Ectodermal cell (in vitro differentiated cells): ENCODE results near the gene BIN2.
"Not testable (repeated sequence)": the region's sequence is repeated elsewhere in the genome, so short reads cannot be mapped to it uniquely, and the experiment has no call there.

ENCODE experiments used
- H3K27ac ChIP-seq: 2 replicates; pipeline ENCODE4 v1.7.0; 2013; ENCODE audit warnings: mild to moderate bottlenecking, low read depth, low read length; ENCODE audit not compliant: insufficient read depth, poor library complexity, severe bottlenecking
- H3K27me3 ChIP-seq: 2 replicates; pipeline ENCODE4 v1.7.0; 2013; ENCODE audit warnings: mild to moderate bottlenecking, low read length; ENCODE audit not compliant: insufficient read depth, control insufficient read depth, poor library complexity, severe bottlenecking
- H3K36me3 ChIP-seq: one replicate; pipeline ENCODE4 v1.7.0; 2013; ENCODE audit warnings: low read length; ENCODE audit not compliant: control insufficient read depth, insufficient read depth
- H3K4me1 ChIP-seq: one replicate; pipeline ENCODE4 v1.7.0; 2013; ENCODE audit warnings: low read length; ENCODE audit not compliant: control insufficient read depth, insufficient read depth
- H3K4me3 ChIP-seq: 2 replicates; pipeline ENCODE4 v1.7.0; 2013; ENCODE audit warnings: low read depth, low read length, control low read depth; ENCODE audit not compliant: insufficient read depth
- H3K9me3 ChIP-seq: 2 replicates; pipeline ENCODE4 v1.7.0; 2013; ENCODE audit warnings: mild to moderate bottlenecking, low read length, moderate library complexity; ENCODE audit not compliant: control insufficient read depth
- WGBS, 2 experiments: methylation state at CpG; one replicate each; pipeline ENCODE4 v1.1.7; 2013; ENCODE audit warnings: missing lambda C conversion rate in 2 of 2; 5-methylcytosine and 5-hydroxymethylcytosine counted together

Gene BIN2

DNA sequence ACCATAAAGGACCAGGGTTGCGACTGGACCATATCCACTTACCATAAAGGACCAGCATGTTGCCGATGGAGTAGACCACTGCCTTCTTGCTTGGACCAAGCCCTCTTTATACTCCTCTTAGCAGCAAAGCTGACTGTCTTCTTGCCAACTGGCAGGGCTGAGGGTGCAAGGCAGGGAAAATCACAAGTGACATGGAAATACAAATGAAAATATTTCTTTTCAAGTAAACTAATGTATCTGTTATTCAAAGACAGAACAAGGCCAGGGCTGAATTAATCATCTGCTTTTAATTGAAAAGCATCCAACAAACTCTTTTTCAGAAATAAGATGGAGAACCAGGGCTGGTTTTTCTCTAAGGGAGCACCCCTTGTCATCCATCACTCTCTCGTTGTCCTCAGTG is 22.6 kb upstream of the BIN2 start, which contains the start of gene CELA1:
TSS of gene CELA1 (minus strand) at position 99 of the 400 bp plus-strand sequence. CDS start at position 58, 41 bp downstream.
- Histone ChIP-seq H3K27ac (no peak within 1 kb of the TSS), H3K36me3 (no peaks in the 10 kb centered on the region), H3K9me3 (no peaks in the 10 kb centered on the region), H3K27me3 (no peaks in the 10 kb centered on the region), H3K4me1 (peaks cover 2% of the 10 kb centered on the region), H3K4me3 (no peak within 1 kb of the TSS)
- 96 to 98% methylated on average over 3 of the region's 3 CpGs for WGBS, 2 experiments

GRCh38 chr12:51345681-51346080 is 21.7 kb upstream of the BIN2 start:
- Histone ChIP-seq H3K27ac (no peak overlapping the region), H3K4me1 (peaks cover 6% of the 10 kb centered on the region), H3K4me3 (no peak overlapping the region), H3K36me3 (no peaks in the 10 kb centered on the region), H3K9me3 (no peaks in the 10 kb centered on the region), H3K27me3 (no peaks in the 10 kb centered on the region)
- WGBS, 2 experiments = 69 to 78% methylated on average over 7 of the region's 7 CpGs

DNA sequence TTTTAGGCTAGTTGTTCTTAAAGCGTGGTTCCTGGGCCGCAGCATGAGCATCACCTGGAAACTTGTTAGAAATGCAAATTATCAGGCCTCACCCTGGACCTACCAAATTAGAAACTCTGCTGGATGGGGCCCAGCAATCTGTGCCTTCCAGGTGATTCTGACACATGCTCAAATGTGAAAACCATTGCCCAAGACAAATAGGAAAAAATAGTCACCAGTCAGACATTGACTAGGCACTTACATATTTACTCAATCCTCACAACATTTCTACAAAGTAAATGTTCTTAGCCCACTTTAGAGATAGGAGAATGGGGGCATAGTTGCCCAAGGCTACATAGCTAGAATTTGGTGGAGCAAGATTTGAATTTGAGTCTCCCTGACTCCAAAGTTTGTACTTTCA is 19.2 kb upstream of the BIN2 start:
- Histone ChIP-seq H3K36me3 (no peaks in the 10 kb centered on the region), H3K4me3 (no peak overlapping the region), H3K9me3 (no peaks in the 10 kb centered on the region), H3K27ac (no peak overlapping the region), H3K27me3 (no peaks in the 10 kb centered on the region), H3K4me1 (peaks cover 6% of the 10 kb centered on the region)
- WGBS, 2 experiments = 90 to 94% methylated on average over 2 of the region's 2 CpGs

DNA sequence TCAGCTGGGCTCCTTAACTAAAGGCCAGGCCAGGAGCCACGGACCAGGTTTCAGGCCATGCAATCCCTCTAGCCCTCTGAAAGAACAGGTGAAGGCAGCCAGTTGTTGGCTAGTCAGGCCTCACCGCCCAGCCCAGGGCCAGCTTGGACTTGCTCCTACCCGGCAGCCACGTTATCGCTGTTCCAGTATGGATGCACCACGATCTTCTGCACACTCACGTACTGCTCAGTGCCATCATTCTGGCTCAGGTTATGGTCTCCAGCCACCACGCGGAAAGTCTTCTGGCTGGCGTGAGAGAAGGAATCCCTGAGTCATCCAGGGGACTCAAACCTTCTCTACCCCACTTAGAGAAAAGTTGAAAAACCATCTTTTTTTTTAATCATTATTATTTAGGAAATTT is 18.4 kb upstream of the BIN2 start:
- Histone ChIP-seq H3K4me1 (peaks cover 6% of the 10 kb centered on the region), H3K27ac (no peak overlapping the region), H3K36me3 (no peaks in the 10 kb centered on the region), H3K9me3 (no peaks in the 10 kb centered on the region), H3K4me3 (no peak overlapping the region), H3K27me3 (no peaks in the 10 kb centered on the region)
- WGBS, 2 experiments = 93 to 94% methylated on average over 10 of the region's 10 CpGs

- H3K4me1 ChIP-seq = peaks cover 6% of the 10 kb centered on the region
- no peak overlapping the region for H3K4me3 ChIP-seq
- no peaks in the 10 kb centered on the region for H3K9me3 ChIP-seq
- WGBS, 2 experiments = 33 to 42% methylated on average over 8 of the region's 9 CpGs
- no peaks in the 10 kb centered on the region for H3K27me3 ChIP-seq
- no peaks in the 10 kb centered on the region for H3K36me3 ChIP-seq
- no peak overlapping the region for H3K27ac ChIP-seq
Measured at GRCh38 chr12:51341251-51342007, 17.5 kb upstream of the BIN2 start.

- no peak overlapping the region for H3K4me3 ChIP-seq
- no peaks in the 10 kb centered on the region for H3K36me3 ChIP-seq
- no peak overlapping the region for H3K27ac ChIP-seq
- WGBS, 2 experiments = 84 to 91% methylated on average over 6 of the region's 6 CpGs
- H3K9me3 ChIP-seq = no peaks in the 10 kb centered on the region
- H3K4me1 ChIP-seq = peaks cover 4% of the 10 kb centered on the region
- no peaks in the 10 kb centered on the region for H3K27me3 ChIP-seq
Measured at GRCh38 chr12:51339750-51340149, 15.8 kb upstream of the BIN2 start.

- H3K36me3 ChIP-seq, H3K4me1 ChIP-seq, H3K27me3 ChIP-seq, H3K9me3 ChIP-seq, H3K4me3 ChIP-seq, H3K27ac ChIP-seq: not testable (repeated sequence)
Measured at GRCh38 chr12:51337336-51337735, 13.4 kb upstream of the BIN2 start.

DNA sequence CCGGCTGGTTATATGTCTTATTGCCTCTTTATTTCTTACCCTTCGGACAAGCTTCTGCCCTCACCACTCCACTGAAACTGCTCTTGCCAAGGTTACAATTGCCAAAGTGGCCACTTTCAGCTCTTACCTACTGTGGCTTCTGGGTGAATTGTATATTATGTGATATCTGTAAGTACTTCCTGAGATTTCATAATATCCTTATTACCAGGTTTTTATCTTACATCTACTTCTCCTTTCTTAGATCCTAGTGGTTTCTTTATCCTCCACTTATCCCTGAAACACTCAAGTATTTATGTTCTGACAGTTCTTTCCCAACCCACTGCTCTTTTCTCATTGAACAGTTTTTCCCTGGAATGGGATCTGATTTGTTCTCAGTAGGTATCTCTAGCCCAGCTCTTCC is 12.0 kb upstream of the BIN2 start:
- WGBS, 2 experiments = 93 to 95% methylated on average over 2 of the region's 2 CpGs
- no peaks in the 10 kb centered on the region for H3K9me3 ChIP-seq
- H3K4me1 ChIP-seq = peaks cover under 1% of the 10 kb centered on the region
- H3K36me3 ChIP-seq = no peaks in the 10 kb centered on the region
- no peak overlapping the region for H3K4me3 ChIP-seq
- H3K27ac ChIP-seq = no peak overlapping the region
- no peaks in the 10 kb centered on the region for H3K27me3 ChIP-seq

DNA sequence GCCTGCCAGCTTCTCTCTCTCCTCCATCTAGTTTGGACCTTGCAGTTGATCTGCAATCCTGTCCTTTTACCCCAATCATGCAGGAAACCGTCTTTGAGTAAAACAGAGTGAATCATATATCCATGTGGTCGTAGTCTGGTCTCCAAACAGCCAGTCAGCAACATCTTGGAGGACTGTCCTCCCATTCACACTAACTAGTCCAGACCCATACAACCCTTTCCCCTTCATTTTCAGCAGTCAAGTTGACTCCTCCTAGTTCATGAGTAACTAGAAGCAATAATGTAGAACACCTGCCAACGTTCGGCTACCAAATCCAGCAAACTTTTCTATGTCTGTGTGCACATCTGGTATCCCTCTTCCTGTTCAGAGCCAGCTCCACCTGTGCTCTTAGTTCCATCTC is 10.8 kb upstream of the BIN2 start:
- no peaks in the 10 kb centered on the region for H3K9me3 ChIP-seq
- no peaks in the 10 kb centered on the region for H3K27me3 ChIP-seq
- H3K4me3 ChIP-seq = no peak overlapping the region
- 92 to 93% methylated on average over 4 of the region's 4 CpGs for WGBS, 2 experiments
- no peak overlapping the region for H3K27ac ChIP-seq
- no peaks in the 10 kb centered on the region for H3K4me1 ChIP-seq
- H3K36me3 ChIP-seq = no peaks in the 10 kb centered on the region

DNA sequence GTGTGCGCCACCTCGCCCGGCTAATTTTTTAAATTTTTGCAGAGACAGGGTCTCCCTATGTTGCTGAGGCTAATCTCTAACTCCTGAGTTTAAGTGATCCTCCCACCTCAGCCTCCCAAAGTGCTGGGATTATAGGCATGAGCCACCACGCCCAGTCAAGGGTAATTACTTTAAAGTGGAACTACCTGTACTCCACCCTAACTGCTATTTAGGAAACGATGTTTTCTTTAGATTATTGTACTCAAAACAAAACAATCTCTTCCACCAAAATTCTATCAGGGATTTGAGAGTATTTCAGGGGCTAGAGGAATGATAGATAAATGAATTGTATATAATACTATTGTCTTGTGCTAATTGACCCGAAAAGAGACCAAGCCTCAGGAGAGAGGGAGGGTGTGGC is 9.6 kb upstream of the BIN2 start:
- Histone ChIP-seq H3K9me3 (no peaks in the 10 kb centered on the region), H3K4me3 (no peak overlapping the region), H3K4me1 (no peaks in the 10 kb centered on the region), H3K36me3 (no peaks in the 10 kb centered on the region), H3K27ac (no peak overlapping the region), H3K27me3 (no peaks in the 10 kb centered on the region)
- WGBS, 2 experiments = 73 to 76% methylated on average over 5 to 6 of the region's 6 CpGs

- Histone ChIP-seq H3K4me3 (no peak overlapping the region), H3K4me1 (no peaks in the 10 kb centered on the region), H3K27me3 (no peaks in the 10 kb centered on the region), H3K9me3 (no peaks in the 10 kb centered on the region), H3K36me3 (no peaks in the 10 kb centered on the region), H3K27ac (no peak overlapping the region)
Measured at GRCh38 chr12:51330186-51330585, 6.2 kb upstream of the BIN2 start.
